Peyer's patch (tissue), 4 donors: Measurements from ENCODE around the gene KCNN3. TPM values are rescaled to one million over a fixed set of nuclear protein-coding genes. Genes with fewer than 3 reads are reported as not detected.

Source experiments
- DNase-seq, 3 donors: peaks; one replicate each; pipeline ENCODE4 v3.0.0-alpha.2; 2017 to 2019
- H3K27ac ChIP-seq, 4 donors: fragments of 200-600 bp; sonication (generic); one replicate each; pipeline ENCODE4 v1.5.1; 2016 to 2019
- H3K27me3 ChIP-seq, 2 donors: fragments of 200-600 bp; sonication (generic); one replicate each; pipeline ENCODE4 v1.5.1; 2019
- H3K36me3 ChIP-seq, 3 donors: fragments of 200-600 bp; sonication (generic); one replicate each; pipeline ENCODE4 v1.5.1; 2016 to 2019
- H3K4me1 ChIP-seq, 4 donors: fragments of 200-600 bp; sonication (generic); one replicate each; pipeline ENCODE4 v1.5.1; 2016 to 2019
- H3K4me3 ChIP-seq, 4 donors: fragments of 200-600 bp; sonication (generic); 1 replicate in 3 of 4; 2 replicates in 1 of 4; pipeline ENCODE4 v1.5.1; 2016 to 2019; ENCODE audit warnings: mild to moderate bottlenecking in 1 of 4
- H3K9me3 ChIP-seq, 4 donors: fragments of 200-600 bp; sonication (generic); one replicate each; pipeline ENCODE4 v1.5.1; 2016 to 2019; ENCODE audit warnings: mild to moderate bottlenecking in 1 of 4
- CTCF ChIP-seq, 6 experiments: fragments of 450-650 bp in 4 of 6; fragments of 200-600 bp in 2 of 6; sonication (generic) in 1 of 6; IDR thresholded peaks; one replicate each; pipeline ENCODE4 v1.5.1; 2017 to 2019; ENCODE audit warnings: antibody characterized with exemption in 6 of 6, mild to moderate bottlenecking in 3 of 6, moderate library complexity in 1 of 6
- POLR2A ChIP-seq, 2 donors: fragments of 450-650 bp; IDR thresholded peaks; one replicate each; pipeline ENCODE4 v1.5.1; 2017; ENCODE audit warnings: antibody characterized with exemption in 2 of 2, mild to moderate bottlenecking in 2 of 2, moderate library complexity in 2 of 2
- total RNA-seq, 4 donors: library from RNA; depleted of rRNA; stranded (reverse); fragments of >200 nt; gene quantifications; one replicate each; pipeline ENCODE4 v1.1.0, GENCODE V29; 2016

The KCNN3 gene
- total RNA-seq, 4 donors from 2014 or later, result 0.85 to 1.7 (median 1.2) TPM

- Histone ChIP-seq H3K27ac (no peak overlapping the region), H3K4me3 (peak overlapping the region; percentile 22 to 44 (median 41)), H3K27me3 (no peaks in the 10 kb centered on the region), H3K9me3 (no peaks in the 10 kb centered on the region), H3K36me3 (no peaks in the 10 kb centered on the region), H3K4me1 (peaks cover 0 to 11% (median 3%) of the 10 kb centered on the region in 4 donors)
- TF ChIP-seq CTCF (IDR thresholded peaks at IDR 0.05) (peak; percentile 67 to 91 (median 73)), POLR2A (IDR thresholded peaks at IDR 0.05) (no peak)
- DNase-seq, result peak; percentile 74 to 88 (median 84)
Observed at GRCh38 chr1:154760469-154760933, 109.6 kb downstream of the KCNN3 start.

DNA sequence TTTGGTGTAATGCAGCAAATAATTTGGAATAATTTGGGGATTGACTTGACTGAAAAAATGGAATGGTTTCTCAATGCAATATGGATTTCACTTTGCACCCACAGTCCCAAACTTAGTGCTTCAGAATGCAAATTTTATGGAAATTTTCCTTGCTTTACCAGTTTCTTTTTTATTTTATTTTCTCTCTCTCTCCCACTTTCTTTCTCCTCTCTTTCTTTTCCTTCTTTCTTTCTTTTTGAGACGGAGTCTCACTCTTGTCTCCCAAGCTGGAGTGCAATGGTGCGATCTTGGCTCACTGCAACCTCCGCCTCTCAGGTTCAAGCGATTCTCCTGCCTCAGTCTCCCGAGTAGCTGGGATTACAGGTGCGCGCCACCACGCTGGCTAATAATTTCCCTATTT is 110.3 kb downstream of the KCNN3 start:
- Histone ChIP-seq H3K4me3 (no peak overlapping the region), H3K36me3 (no peaks in the 10 kb centered on the region), H3K27ac (no peak overlapping the region), H3K4me1 (peaks cover 0 to 11% (median 3%) of the 10 kb centered on the region in 4 donors), H3K9me3 (no peaks in the 10 kb centered on the region), H3K27me3 (no peaks in the 10 kb centered on the region)
- DNase-seq, result no peak
- TF ChIP-seq POLR2A (IDR thresholded peaks at IDR 0.05) (no peak), CTCF (IDR thresholded peaks at IDR 0.05) (no peak)

- H3K4me1 ChIP-seq, result peaks cover 0 to 11% (median 3%) of the 10 kb centered on the region in 4 donors
- no peak for DNase-seq
- H3K27me3 ChIP-seq, result no peaks in the 10 kb centered on the region
- no peak overlapping the region for H3K4me3 ChIP-seq
- H3K9me3 ChIP-seq, result no peaks in the 10 kb centered on the region
- no peaks in the 10 kb centered on the region for H3K36me3 ChIP-seq
- no peak overlapping the region for H3K27ac ChIP-seq
- no peak for TF ChIP-seq CTCF (IDR thresholded peaks at IDR 0.05)
- TF ChIP-seq POLR2A (IDR thresholded peaks at IDR 0.05), result no peak
Observed at GRCh38 chr1:154759196-154759595, 110.9 kb downstream of the KCNN3 start.

DNA sequence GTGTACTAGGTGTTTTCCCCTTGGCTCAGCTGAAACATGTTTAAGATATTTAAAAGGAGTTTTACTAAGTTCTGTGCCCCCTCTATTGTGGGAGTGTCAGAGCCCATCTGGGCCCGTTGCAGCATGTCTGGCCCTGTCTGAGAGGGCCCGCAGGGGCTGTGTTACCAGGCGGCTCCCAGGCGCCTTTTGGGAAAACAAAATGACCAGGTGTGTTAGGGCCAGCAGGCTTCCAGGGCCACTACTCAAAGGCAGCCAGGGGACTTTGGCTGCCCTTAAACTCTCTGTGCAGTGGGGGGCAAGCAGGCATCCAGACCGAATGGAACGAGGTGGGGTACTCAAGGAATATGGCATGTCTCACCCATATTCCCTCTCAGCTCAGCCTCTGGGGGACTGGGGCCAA is 111.7 kb downstream of the KCNN3 start:
- Histone ChIP-seq H3K27ac (no peak overlapping the region), H3K36me3 (no peaks in the 10 kb centered on the region), H3K4me1 (peaks cover 0 to 11% (median 3%) of the 10 kb centered on the region in 4 donors), H3K9me3 (no peaks in the 10 kb centered on the region), H3K27me3 (no peaks in the 10 kb centered on the region), H3K4me3 (no peak overlapping the region)
- no peak for DNase-seq
- TF ChIP-seq CTCF (IDR thresholded peaks at IDR 0.05) (no peak), POLR2A (IDR thresholded peaks at IDR 0.05) (no peak)

DNA sequence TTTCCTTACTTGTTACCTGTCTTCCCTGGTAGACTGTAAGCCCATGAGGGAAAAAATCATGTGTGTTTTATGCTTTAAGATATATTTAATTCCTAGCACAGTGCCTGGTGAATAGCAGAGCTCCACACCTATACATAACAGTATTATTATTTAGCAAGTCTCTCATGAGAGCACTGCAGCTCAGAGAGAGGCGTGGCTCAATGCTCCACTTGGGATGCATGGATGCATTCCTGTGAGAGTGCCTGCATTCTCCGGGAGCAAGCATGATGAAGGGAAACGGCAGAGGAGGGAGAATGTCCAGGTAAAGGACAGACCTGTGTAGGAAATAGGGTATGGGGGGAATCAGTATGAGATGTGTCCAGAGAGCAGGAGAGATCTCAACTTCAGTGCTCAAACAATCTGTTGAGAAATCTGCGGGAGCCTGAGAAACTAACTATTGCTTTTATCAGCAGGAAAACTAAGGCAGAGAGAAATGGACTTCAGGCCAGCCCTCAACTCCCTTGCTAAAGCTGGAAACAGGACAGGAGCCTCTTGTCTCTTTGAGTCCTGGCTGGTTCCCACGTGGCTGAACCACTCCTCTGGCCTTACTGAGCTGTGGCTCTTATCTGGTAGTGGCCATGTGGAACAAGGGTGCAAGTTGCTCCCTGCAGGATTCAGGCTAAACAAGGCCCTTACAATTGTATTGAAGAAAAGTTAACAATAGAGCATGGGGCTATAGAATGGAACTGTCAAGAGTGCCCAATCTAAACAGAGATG is 113.1 kb downstream of the KCNN3 start:
- no peaks in the 10 kb centered on the region for H3K36me3 ChIP-seq
- H3K27ac ChIP-seq, result no peak overlapping the region
- H3K27me3 ChIP-seq, result no peaks in the 10 kb centered on the region
- H3K9me3 ChIP-seq, result no peaks in the 10 kb centered on the region
- H3K4me3 ChIP-seq, result no peak overlapping the region
- H3K4me1 ChIP-seq, result peaks cover 0 to 11% (median 3%) of the 10 kb centered on the region in 4 donors
- TF ChIP-seq CTCF (IDR thresholded peaks at IDR 0.05) (no peak), POLR2A (IDR thresholded peaks at IDR 0.05) (no peak)
- DNase-seq, result no peak
